ENCODE data around the gene AJM1.
A peak's percentile ranks its signal among the peaks of the same experiment; 100 is the strongest.
"Not testable (repeated sequence)": the region's sequence is repeated elsewhere in the genome, so short reads cannot be mapped to it uniquely, and the experiment has no call there.

AJM1 gene

DNA sequence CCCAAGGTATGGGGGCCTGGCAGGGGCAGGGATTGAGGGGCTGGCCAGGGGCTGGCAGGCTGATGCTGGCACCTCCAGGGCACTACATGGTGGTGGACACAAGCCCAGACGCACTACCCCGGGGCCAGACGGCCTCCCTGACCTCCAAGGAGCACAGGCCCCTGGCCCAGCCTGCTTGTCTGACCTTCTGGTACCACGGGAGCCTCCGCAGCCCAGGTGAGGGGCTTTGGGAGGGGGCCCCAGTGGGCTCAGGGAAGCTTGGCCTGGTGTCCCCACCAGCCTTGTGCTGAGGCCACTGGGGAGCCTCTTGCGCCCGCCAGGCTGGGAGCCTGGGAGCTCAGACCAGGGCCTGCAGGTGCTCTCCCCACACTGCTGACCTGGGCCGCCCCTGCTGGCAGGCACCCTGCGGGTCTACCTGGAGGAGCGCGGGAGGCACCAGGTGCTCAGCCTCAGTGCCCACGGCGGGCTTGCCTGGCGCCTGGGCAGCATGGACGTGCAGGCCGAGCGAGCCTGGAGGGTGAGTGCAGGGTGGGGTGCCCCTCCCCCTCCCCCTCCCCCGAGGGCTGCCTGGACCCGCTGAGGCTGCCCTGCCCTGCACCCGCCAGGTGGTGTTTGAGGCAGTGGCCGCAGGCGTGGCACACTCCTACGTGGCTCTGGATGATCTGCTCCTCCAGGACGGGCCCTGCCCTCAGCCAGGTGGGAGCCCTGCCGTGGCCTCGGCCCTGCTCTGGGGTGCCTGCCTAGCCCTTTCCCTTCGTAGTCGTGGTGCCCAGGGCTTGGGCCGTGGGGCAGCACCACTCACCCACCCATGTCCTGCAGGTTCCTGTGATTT, 15.5 kb downstream of the AJM1 start:
- no peak for DNase-seq

DNA sequence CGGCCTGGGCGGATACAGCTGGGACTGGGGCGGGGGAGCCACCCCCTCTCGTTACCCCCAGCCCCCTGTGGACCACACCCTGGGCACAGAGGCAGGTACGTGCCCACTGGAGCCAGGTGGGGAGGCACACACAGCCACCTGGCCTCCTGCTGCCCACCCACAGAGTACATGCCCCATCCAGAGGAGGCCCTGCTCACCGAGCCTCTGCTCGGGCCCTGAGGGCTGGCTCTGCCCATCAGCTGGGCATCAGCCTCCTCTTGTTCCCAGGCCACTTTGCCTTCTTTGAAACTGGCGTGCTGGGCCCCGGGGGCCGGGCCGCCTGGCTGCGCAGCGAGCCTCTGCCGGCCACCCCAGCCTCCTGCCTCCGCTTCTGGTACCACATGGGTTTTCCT, 16.2 kb downstream of the AJM1 start:
- DNase-seq, result no peak

GRCh38 chr9:136858844-136859757, 16.8 kb downstream of the AJM1 start:
- no peak for DNase-seq

DNA sequence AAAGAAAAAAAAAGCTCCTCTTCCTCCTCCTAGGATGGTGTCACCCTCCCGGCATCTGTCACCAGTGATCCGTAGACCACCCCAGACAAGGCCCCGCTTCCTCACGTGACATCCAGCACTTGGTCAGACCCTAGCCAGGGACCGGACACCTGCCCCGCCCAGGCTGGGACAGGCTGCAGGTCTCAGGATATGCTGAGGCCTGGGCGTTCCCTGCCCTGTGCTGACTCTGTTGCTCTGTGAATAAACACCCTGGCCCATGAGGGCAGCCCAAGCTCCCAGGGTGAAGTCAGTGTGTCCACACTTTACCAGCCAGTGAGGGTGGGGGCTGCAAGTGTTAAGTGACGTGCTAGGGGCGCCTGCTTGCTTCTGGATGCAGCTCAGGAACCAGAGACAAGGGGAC, 18.3 kb downstream of the AJM1 start:
- no peak for DNase-seq

GRCh38 chr9:136860933-136861873, 18.9 kb downstream of the AJM1 start:
- DNase-seq, result no peak

DNA sequence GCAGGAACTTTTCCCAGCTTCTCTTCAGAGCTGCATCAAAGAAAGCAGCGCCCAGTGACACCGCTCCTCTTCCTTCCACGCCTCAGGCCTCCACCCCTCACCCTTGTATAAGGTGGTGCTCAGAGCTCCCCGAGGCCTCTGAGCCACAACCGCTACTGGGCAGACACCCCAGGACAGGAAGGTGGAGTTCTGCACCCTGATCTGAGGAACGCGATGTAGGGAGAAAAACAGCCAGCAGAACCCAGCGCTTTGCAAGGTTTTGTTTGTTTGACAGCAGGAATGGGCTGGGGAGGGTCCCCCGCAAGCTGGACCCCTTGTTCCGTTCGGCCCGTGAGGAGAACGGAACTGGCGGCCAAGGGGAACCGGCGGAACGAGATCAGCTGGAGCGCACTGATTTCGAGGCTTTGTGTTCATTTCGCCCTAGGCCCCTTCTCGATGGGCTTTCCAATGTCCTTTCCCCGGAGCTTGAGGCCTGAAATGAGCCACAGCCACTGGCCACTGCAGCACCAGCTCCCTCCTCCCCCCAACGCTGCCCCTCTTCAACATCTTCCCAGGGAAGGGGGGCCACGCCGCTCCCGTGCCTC, 19.7 kb downstream of the AJM1 start:
- DNase-seq, result no peak

- DNase-seq, result no peak
Measured at GRCh38 chr9:136862849-136863622, 20.8 kb downstream of the AJM1 start.

GRCh38 chr9:136863623-136864273, 21.5 kb downstream of the AJM1 start:
- DNase-seq, result no peak

DNA sequence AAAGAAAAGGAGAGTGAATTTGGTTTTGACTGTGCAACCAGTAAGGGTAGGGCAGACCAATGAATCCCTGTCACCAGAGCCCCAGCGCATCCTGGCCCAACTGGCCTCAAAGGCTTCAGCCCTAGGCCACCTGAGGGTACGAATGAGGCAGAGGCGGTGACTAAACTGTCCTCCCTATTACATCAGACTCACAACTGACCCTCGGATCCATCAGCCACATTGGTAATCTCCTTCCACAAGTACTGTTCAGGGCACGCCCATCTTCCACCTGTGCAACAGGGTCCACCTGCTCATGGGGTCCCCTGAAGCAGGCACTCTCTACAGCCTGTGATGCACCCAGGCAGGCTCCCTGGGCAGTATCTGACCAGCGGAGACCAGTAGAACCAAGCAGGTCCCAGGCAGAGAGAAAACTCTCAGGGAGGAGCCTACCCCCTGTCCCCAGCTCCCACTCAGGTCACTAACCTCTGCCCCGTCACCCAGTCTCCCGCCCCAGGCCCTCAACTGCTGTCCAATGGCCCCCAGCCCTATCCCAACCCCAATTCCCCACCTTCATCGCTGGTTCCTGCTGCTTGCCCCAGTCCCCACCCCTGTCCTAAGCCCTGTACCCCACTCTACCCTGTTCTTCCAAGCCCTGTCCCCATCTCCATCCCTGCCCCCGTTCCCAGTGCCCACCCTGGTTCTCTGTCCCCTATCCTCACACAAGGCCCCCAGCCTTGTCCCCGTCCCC, 22.9 kb downstream of the AJM1 start:
- DNase-seq, result no peak

GRCh38 chr9:136865768-136866103, 23.5 kb downstream of the AJM1 start:
- DNase-seq, result no peak

DNA sequence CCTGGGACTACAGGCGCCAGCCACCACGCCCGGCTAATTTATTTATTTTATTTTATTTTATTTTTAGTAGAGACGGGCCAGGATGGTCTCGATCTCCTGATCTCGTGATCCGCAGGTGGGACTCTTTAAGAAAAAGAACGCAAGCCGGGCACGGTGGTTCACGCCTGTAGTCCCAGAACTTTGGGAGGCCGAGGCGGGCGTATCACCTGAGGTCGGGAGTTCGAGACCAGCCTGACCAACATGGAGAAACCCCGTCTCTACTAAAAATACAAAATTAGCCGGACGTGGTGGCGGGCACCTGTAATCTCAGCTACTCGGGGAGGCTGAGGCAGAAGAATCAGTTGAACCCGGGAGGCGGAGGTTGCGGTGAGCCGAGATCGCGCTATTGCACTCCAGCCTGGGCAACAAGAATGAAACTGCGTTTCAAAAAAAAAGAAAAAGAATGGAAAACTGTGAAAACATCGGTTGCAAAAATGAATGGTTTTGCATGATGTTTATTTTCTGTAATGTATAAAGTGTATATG, 24.7 kb downstream of the AJM1 start:
- DNase-seq, result not testable (repeated sequence)

- no peak for DNase-seq
Measured at GRCh38 chr9:136867480-136867879, 25.2 kb downstream of the AJM1 start.

- DNase-seq, result no peak
Measured at GRCh38 chr9:136867917-136868316, 25.6 kb downstream of the AJM1 start.

GRCh38 chr9:136868644-136869043, 26.4 kb downstream of the AJM1 start:
- DNase-seq, result no peak

DNA sequence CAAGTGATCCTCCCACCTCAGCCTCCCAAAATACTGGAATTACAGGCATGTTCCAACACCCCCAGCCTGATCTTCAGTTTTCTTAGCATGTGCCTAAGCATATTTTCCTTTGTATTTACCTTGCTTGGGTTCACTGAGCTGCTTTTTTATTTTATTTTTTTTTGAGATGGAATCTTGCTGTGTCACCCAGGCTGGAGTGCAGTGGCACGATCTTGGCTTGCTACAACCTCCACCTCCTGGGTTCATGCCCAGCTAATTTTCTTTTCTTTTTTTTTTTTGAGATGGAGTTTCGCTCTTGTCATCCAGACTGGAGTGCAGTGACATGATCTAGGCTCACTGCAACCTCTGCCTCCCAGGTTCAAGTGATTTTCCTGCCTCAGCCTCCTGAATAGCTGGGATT, 27.3 kb downstream of the AJM1 start:
- DNase-seq, result not testable (repeated sequence)

- no peak for DNase-seq
Measured at GRCh38 chr9:136875155-136875554, 32.9 kb downstream of the AJM1 start.

DNA sequence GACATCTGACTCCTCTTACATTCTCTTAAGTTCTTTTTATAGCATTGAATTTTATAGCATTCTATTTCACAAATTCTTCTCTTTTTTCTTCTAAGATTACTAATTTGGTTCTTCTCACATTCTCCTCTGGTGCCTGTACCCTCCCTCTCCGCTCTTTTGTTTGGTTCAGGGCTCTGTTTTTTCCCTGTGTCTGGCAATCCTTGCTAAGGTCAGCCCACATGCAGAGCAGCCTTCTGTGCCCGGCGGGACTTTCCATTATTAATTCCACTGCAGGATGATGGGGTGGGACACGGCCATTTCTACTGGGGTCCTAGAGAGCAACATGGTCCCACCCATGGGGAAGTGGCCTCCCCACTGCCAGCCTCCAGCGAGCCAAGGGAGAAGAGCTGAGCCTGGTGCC, 34.2 kb downstream of the AJM1 start:
- no peak for DNase-seq

DNA sequence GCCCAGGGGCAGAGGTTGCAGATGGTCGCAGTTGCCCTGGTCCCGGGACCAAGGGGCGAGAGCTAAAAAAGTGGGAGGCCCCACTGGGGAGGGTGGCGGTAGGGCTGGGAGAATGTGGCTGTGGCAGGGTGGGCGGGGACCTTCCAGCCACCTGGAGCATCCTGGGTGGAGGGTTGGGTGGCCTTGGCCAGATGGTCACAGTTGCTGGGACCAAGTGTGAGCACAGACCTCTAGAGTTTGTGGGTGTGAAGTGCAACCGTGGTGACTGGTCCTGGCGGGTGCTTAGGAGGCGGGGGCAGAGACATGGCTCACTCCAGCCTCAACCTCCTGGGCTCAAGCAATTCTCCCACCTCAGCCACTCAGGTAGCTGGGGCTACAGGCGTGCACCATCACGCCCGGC, 38.4 kb downstream of the AJM1 start:
- DNase-seq, result no peak

DNA sequence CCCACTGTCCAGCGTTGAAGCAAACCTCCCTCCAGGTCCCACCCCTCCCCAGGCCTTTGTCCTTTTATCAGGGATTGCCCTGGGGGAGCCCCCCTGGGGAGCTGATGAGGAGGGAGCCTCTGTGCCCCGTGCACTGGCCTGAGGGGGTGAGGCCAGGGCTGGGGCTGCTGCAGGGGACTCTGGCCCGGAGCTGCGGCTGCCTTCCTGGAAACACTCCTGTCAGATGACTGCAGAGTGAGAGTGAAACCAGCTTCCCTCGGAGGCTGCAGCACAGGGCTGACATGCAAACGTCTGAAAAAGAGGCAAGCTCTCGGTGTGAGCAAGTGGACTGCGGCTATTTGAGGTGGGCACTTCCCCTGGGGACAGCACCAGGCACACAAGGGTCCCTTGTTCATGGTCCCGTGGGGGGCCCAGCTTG, 39.4 kb downstream of the AJM1 start:
- peak; percentile 48 for DNase-seq
